ENCODE measurements around the gene MYO7B. TPM values are rescaled to one million over a fixed set of nuclear protein-coding genes. Genes with fewer than 3 reads are reported as not detected.

MYO7B gene
- total and polyA plus RNA-seq, 4 donors: 0.51 to 4.7 (median 1.9) TPM

- 98 to 100% methylated on average over 1 of the region's 1 CpG for WGBS, 2 donors
- no peaks in the 10 kb centered on the region for H3K36me3 ChIP-seq (ENCODE audit: control insufficient read depth in 4 of 4, insufficient read depth in 4 of 4, low read length in 4 of 4)
- no peaks in the 10 kb centered on the region for H3K4me1 ChIP-seq (ENCODE audit: control insufficient read depth in 5 of 5, insufficient read depth in 5 of 5, low read length in 5 of 5)
- no peak for TF ChIP-seq CTCF (IDR thresholded peaks at IDR 0.05; ENCODE audit: control extremely low read depth, extremely low read depth)
- H3K27ac ChIP-seq (ENCODE audit: low read depth in 1 of 2, low read length in 1 of 2): no peak overlapping the region
- H3K4me3 ChIP-seq: no peak overlapping the region
- no peaks in the 10 kb centered on the region for H3K27me3 ChIP-seq (ENCODE audit: control insufficient read depth in 3 of 3, insufficient read depth in 3 of 3, low read length in 2 of 3)
- peaks cover 0 to 3% (median 0%) of the 10 kb centered on the region in 4 donors for H3K9me3 ChIP-seq (ENCODE audit: control insufficient read depth in 4 of 4, insufficient read depth in 3 of 4, low read length in 3 of 4)
- DNase-seq (no peak), ATAC-seq (ENCODE audit: insufficient read depth, low FRiP score) (no peak)
- H3K9ac ChIP-seq (ENCODE audit: insufficient read depth in 1 of 2, low read length in 2 of 2): no peak overlapping the region
Observed at GRCh38 chr2:127545796-127546195, 10.3 kb downstream of the MYO7B start.

GRCh38 chr2:127546797-127547196 is 11.3 kb downstream of the MYO7B start:
- DNase-seq (no peak), ATAC-seq (ENCODE audit: insufficient read depth, low FRiP score) (no peak)
- H3K27me3 ChIP-seq (ENCODE audit: control insufficient read depth in 3 of 3, insufficient read depth in 3 of 3, low read length in 2 of 3): no peaks in the 10 kb centered on the region
- H3K27ac ChIP-seq (ENCODE audit: low read depth in 1 of 2, low read length in 1 of 2): no peak overlapping the region
- TF ChIP-seq CTCF (IDR thresholded peaks at IDR 0.05; ENCODE audit: control extremely low read depth, extremely low read depth): no peak
- H3K4me1 ChIP-seq (ENCODE audit: control insufficient read depth in 5 of 5, insufficient read depth in 5 of 5, low read length in 5 of 5): no peaks in the 10 kb centered on the region
- 86 to 96% methylated on average over 3 of the region's 3 CpGs for WGBS, 2 donors
- no peaks in the 10 kb centered on the region for H3K36me3 ChIP-seq (ENCODE audit: control insufficient read depth in 4 of 4, insufficient read depth in 4 of 4, low read length in 4 of 4)
- H3K9ac ChIP-seq (ENCODE audit: insufficient read depth in 1 of 2, low read length in 2 of 2): no peak overlapping the region
- peaks cover 0 to 3% (median 0%) of the 10 kb centered on the region in 4 donors for H3K9me3 ChIP-seq (ENCODE audit: control insufficient read depth in 4 of 4, insufficient read depth in 3 of 4, low read length in 3 of 4)
- no peak overlapping the region for H3K4me3 ChIP-seq

GRCh38 chr2:127551221-127551930 is 15.9 kb downstream of the MYO7B start:
- DNase-seq (no peak), ATAC-seq (ENCODE audit: insufficient read depth, low FRiP score) (no peak)
- Histone ChIP-seq H3K4me3 (no peak overlapping the region), H3K4me1 (ENCODE audit: control insufficient read depth in 5 of 5, insufficient read depth in 5 of 5, low read length in 5 of 5) (no peaks in the 10 kb centered on the region), H3K9me3 (ENCODE audit: control insufficient read depth in 4 of 4, insufficient read depth in 3 of 4, low read length in 3 of 4) (peaks cover 0 to 3% (median 0%) of the 10 kb centered on the region in 4 donors), H3K27ac (ENCODE audit: low read depth in 1 of 2, low read length in 1 of 2) (no peak overlapping the region), H3K27me3 (ENCODE audit: control insufficient read depth in 3 of 3, insufficient read depth in 3 of 3, low read length in 2 of 3) (no peaks in the 10 kb centered on the region), H3K9ac (ENCODE audit: insufficient read depth in 1 of 2, low read length in 2 of 2) (no peak overlapping the region), H3K36me3 (ENCODE audit: control insufficient read depth in 4 of 4, insufficient read depth in 4 of 4, low read length in 4 of 4) (no peaks in the 10 kb centered on the region)
- no peak for TF ChIP-seq CTCF (IDR thresholded peaks at IDR 0.05; ENCODE audit: control extremely low read depth, extremely low read depth)
- WGBS, 2 donors: 84 to 85% methylated on average over 7 of the region's 7 CpGs

GRCh38 chr2:127552336-127552735 is 16.9 kb downstream of the MYO7B start:
- WGBS, 2 donors: 82 to 91% methylated on average over 6 of the region's 6 CpGs
- Histone ChIP-seq H3K27ac (ENCODE audit: low read depth in 1 of 2, low read length in 1 of 2) (no peak overlapping the region), H3K9ac (ENCODE audit: insufficient read depth in 1 of 2, low read length in 2 of 2) (no peak overlapping the region), H3K4me1 (ENCODE audit: control insufficient read depth in 5 of 5, insufficient read depth in 5 of 5, low read length in 5 of 5) (no peaks in the 10 kb centered on the region), H3K36me3 (ENCODE audit: control insufficient read depth in 4 of 4, insufficient read depth in 4 of 4, low read length in 4 of 4) (no peaks in the 10 kb centered on the region), H3K4me3 (no peak overlapping the region), H3K9me3 (ENCODE audit: control insufficient read depth in 4 of 4, insufficient read depth in 3 of 4, low read length in 3 of 4) (no peaks in the 10 kb centered on the region), H3K27me3 (ENCODE audit: control insufficient read depth in 3 of 3, insufficient read depth in 3 of 3, low read length in 2 of 3) (no peaks in the 10 kb centered on the region)
- no peak for TF ChIP-seq CTCF (IDR thresholded peaks at IDR 0.05; ENCODE audit: control extremely low read depth, extremely low read depth)
- DNase-seq (no peak), ATAC-seq (ENCODE audit: insufficient read depth, low FRiP score) (no peak)
